ENCODE measurements around the gene YARS2. TPM values are rescaled to one million over a fixed set of nuclear protein-coding genes. Genes with fewer than 3 reads are reported as not detected.
A peak's percentile ranks its signal among the peaks of the same experiment; 100 is the strongest.

Gene YARS2
- total and polyA plus RNA-seq, 2 of the 13 experiments (the other 11 are each of a cell fraction or from before 2014, with no cell fraction given) = 17.9 to 39.6 TPM

GRCh38 chr12:32755654-32756475 lies at the start of gene YARS2 (continued):
- peak; percentile 48 for TF ChIP-seq IKZF5 (CRISPR knock-in tag; IDR thresholded peaks at IDR 0.05)
- no peak for TF ChIP-seq ZBTB3 (CRISPR knock-in tag; IDR thresholded peaks at IDR 0.05; ENCODE audit: borderline replicate concordance, low read depth)
- TF ChIP-seq TARDBP (CRISPR knock-in tag; IDR thresholded peaks at IDR 0.05) = peak; percentile 31; the same call in 1 of the 2 replicates
- TF ChIP-seq ZKSCAN8 (CRISPR knock-in tag; IDR thresholded peaks at IDR 0.05; ENCODE audit: borderline replicate concordance) = no peak
- TF ChIP-seq FOXP1 (IDR thresholded peaks at IDR 0.05) = no peak
- TF ChIP-seq FOXP1 (CRISPR knock-in tag; IDR thresholded peaks at IDR 0.05) = 0 out of 2 replicates have a peak, but pooled peaks have one; percentile 7
- TF ChIP-seq TSC22D2 (CRISPR knock-in tag; IDR thresholded peaks at IDR 0.05; ENCODE audit: borderline replicate concordance) = peak; percentile 17; the same call in 1 of the 2 replicates
- TF ChIP-seq SALL2 (CRISPR knock-in tag; IDR thresholded peaks at IDR 0.05) = no peak; the same call in 1 of the 2 replicates
- TF ChIP-seq SMAD9 (CRISPR knock-in tag; IDR thresholded peaks at IDR 0.05) = no peak
- peak; percentile 93 for TF ChIP-seq CTCF (CRISPR knock-in tag; IDR thresholded peaks at IDR 0.05)
- TF ChIP-seq ZHX2 (IDR thresholded peaks at IDR 0.05; ENCODE audit: low read depth) = no peak
- TF ChIP-seq ZHX2 (CRISPR knock-in tag; IDR thresholded peaks at IDR 0.05; ENCODE audit: borderline replicate concordance) = no peak; the same call in 1 of the 2 replicates
- peak; percentile 33; the same call in 1 of the 2 replicates for TF ChIP-seq ZBTB7B (CRISPR knock-in tag; IDR thresholded peaks at IDR 0.05)
- no peak for TF ChIP-seq ZBTB10 (CRISPR knock-in tag; IDR thresholded peaks at IDR 0.05; ENCODE audit: borderline replicate concordance)
- no peak for TF ChIP-seq THAP8 (CRISPR knock-in tag; IDR thresholded peaks at IDR 0.05; ENCODE audit: borderline replicate concordance)
- no peak for TF ChIP-seq ZNF382 (CRISPR knock-in tag; IDR thresholded peaks at IDR 0.05; ENCODE audit: borderline replicate concordance)

Data from HepG2 (cell line).